Middle frontal gyrus (tissue), 1 donor: ENCODE measurements around the gene ZNF385A.

Experiments used
- DNase-seq: peaks from one replicate; pipeline ENCODE4 v3.0.0-alpha.2; 2015; ENCODE audit warnings: low spot score; ENCODE audit errors: extremely low spot score

Gene ZNF385A

GRCh38 chr12:54374562-54375258 is 9.8 kb downstream of the ZNF385A start:
- DNase-seq: no peak

GRCh38 chr12:54373649-54374561 is 10.6 kb downstream of the ZNF385A start:
- no peak for DNase-seq

GRCh38 chr12:54372113-54372806 is 12.3 kb downstream of the ZNF385A start:
- no peak for DNase-seq

- DNase-seq: no peak
Observed at GRCh38 chr12:54371328-54372112, 13.0 kb downstream of the ZNF385A start.

GRCh38 chr12:54370171-54370730 is 14.3 kb downstream of the ZNF385A start:
- no peak for DNase-seq

- no peak for DNase-seq
Observed at GRCh38 chr12:54369597-54370131, 14.9 kb downstream of the ZNF385A start.

- peak; percentile 78 for DNase-seq
Observed at GRCh38 chr12:54368709-54369596, 15.6 kb downstream of the ZNF385A start.

GRCh38 chr12:54368025-54368708 is 16.4 kb downstream of the ZNF385A start:
- DNase-seq: no peak

- no peak for DNase-seq
Observed at GRCh38 chr12:54364413-54364812, 20.1 kb downstream of the ZNF385A start, which contains the start of gene GPR84. Gene GPR84, minus strand, starts transcription at chr12:54364486. Its CDS starts 635 bp downstream, at chr12:54363851.

GRCh38 chr12:54363618-54364017 is 20.9 kb downstream of the ZNF385A start:
- no peak for DNase-seq

- DNase-seq: no peak
Observed at GRCh38 chr12:54363047-54363446, 21.5 kb downstream of the ZNF385A start.

- peak; percentile 65 for DNase-seq
Observed at GRCh38 chr12:54360717-54361456, 23.6 kb downstream of the ZNF385A start.

- DNase-seq: no peak
Observed at GRCh38 chr12:54359762-54360351, 24.7 kb downstream of the ZNF385A start.

GRCh38 chr12:54358945-54359761 is 25.4 kb downstream of the ZNF385A start:
- DNase-seq: peak; percentile 98

- DNase-seq: no peak
Observed at GRCh38 chr12:54358191-54358944, 26.2 kb downstream of the ZNF385A start.
